HG02623 (cell line): ENCODE data around the gene DIP2B.

Experiments used
- ATAC-seq: cut with Tn5 transposase; IDR thresholded peaks from one replicate; pipeline ENCODE4 v1.9.1; 2021; ENCODE audit warnings: moderate library complexity; ENCODE audit not compliant: unreplicated experiment

The DIP2B gene

GRCh38 chr12:50571786-50572185, 67.0 kb downstream of the DIP2B start:
- ATAC-seq, result no peak

GRCh38 chr12:50572287-50572686, 67.5 kb downstream of the DIP2B start:
- no peak for ATAC-seq

GRCh38 chr12:50572760-50573159, 68.0 kb downstream of the DIP2B start:
- no peak for ATAC-seq

- ATAC-seq, result no peak
These were observed 68.5 kb downstream of the DIP2B start for GRCh38 chr12:50573271-50573670.

- ATAC-seq, result no peak
These were observed 70.0 kb downstream of the DIP2B start for GRCh38 chr12:50574601-50575348.

GRCh38 chr12:50579757-50580267, 75.0 kb downstream of the DIP2B start:
- ATAC-seq, result no peak

- ATAC-seq, result no peak
These were observed 75.7 kb downstream of the DIP2B start for GRCh38 chr12:50580436-50580835.

GRCh38 chr12:50581226-50582184, 76.7 kb downstream of the DIP2B start:
- ATAC-seq, result no peak

- ATAC-seq, result no peak
These were observed 79.3 kb downstream of the DIP2B start for GRCh38 chr12:50584135-50584534.

- ATAC-seq, result no peak
These were observed 85.1 kb downstream of the DIP2B start for GRCh38 chr12:50589650-50590435.

- no peak for ATAC-seq
These were observed 86.1 kb downstream of the DIP2B start for GRCh38 chr12:50590869-50591268.

GRCh38 chr12:50595667-50596066, 90.9 kb downstream of the DIP2B start:
- no peak for ATAC-seq

GRCh38 chr12:50597200-50598195, 92.7 kb downstream of the DIP2B start:
- peak; percentile 78 for ATAC-seq

GRCh38 chr12:50598321-50598862, 93.6 kb downstream of the DIP2B start:
- ATAC-seq, result no peak

GRCh38 chr12:50599366-50600095, 94.7 kb downstream of the DIP2B start:
- no peak for ATAC-seq

GRCh38 chr12:50600364-50600763, 95.6 kb downstream of the DIP2B start:
- no peak for ATAC-seq

- ATAC-seq, result no peak
These were observed 99.2 kb downstream of the DIP2B start for GRCh38 chr12:50603817-50604639.

- no peak for ATAC-seq
These were observed 99.8 kb downstream of the DIP2B start for GRCh38 chr12:50604640-50604920.
